HepG2 (cell line): ENCODE data around the gene SLC22A4. TPM values are rescaled to one million over a fixed set of nuclear protein-coding genes. Genes with fewer than 3 reads are reported as not detected.
A peak's percentile ranks its signal among the peaks of the same experiment; 100 is the strongest.

Experiments used
- BHLHE40 ChIP-seq: IDR thresholded peaks from 2 replicates; pipeline ENCODE4 v1.6.1; 2011; ENCODE audit warnings: low read length, improper control_type of control experiment
- BRD4 ChIP-seq: sonication (generic); formaldehyde crosslinking; IDR thresholded peaks from 2 replicates; pipeline ENCODE4 v1.4.0; 2020; ENCODE audit warnings: missing genetic modification reagents
- CHD4 ChIP-seq: fragments of 200-600 bp; sonication (generic); IDR thresholded peaks from 2 replicates; pipeline ENCODE4 v1.7.0; 2017; ENCODE audit warnings: mild to moderate bottlenecking, low read length, borderline replicate concordance
- CREB3 ChIP-seq: sonication (generic); formaldehyde crosslinking; IDR thresholded peaks from 2 replicates; pipeline ENCODE4 v1.5.0; 2020; ENCODE audit warnings: missing genetic modification reagents
- IKZF5 ChIP-seq: IDR thresholded peaks from 2 replicates; pipeline ENCODE4 v1.6.1; 2018; ENCODE audit warnings: missing genetic modification reagents, mild to moderate bottlenecking, missing compliant biosample characterization
- JUNB ChIP-seq: sonication (generic); formaldehyde crosslinking; IDR thresholded peaks from 2 replicates; pipeline ENCODE4 v1.8.0; 2022; ENCODE audit warnings: missing genetic modification reagents, mild to moderate bottlenecking, borderline replicate concordance
- KDM2A ChIP-seq: sonication (generic); formaldehyde crosslinking; IDR thresholded peaks from 2 replicates; pipeline ENCODE4 v1.4.0; 2020; ENCODE audit warnings: low read depth, missing genetic modification reagents, borderline replicate concordance
- MLXIP ChIP-seq: sonication (generic); formaldehyde crosslinking; IDR thresholded peaks from 2 replicates; pipeline ENCODE4 v1.9.0; 2021; ENCODE audit warnings: missing genetic modification reagents, borderline replicate concordance
- MZF1 ChIP-seq: sonication (generic); formaldehyde crosslinking; IDR thresholded peaks from 2 replicates; pipeline ENCODE4 v1.8.1; 2023; ENCODE audit warnings: mild to moderate bottlenecking, missing genetic modification reagents, borderline replicate concordance
- POLR2A ChIP-seq, 2 experiments: IDR thresholded peaks; 2 replicates each; pipeline ENCODE4 v1.6.1; 2011; ENCODE audit warnings: low read depth in 2 of 2, low read length in 2 of 2, mild to moderate bottlenecking in 1 of 2, moderate library complexity in 1 of 2; ENCODE audit not compliant: insufficient read depth in 1 of 2
- SMARCC2 ChIP-seq: fragments of 450-650 bp; IDR thresholded peaks from 2 replicates; pipeline ENCODE4 v1.6.1; 2017; ENCODE audit warnings: antibody characterized with exemption, mild to moderate bottlenecking
- SP1 ChIP-seq, 2 experiments: fragments of 450-650 bp in 1 of 2; sonication (generic) in 1 of 2; formaldehyde crosslinking in 1 of 2; IDR thresholded peaks; 2 replicates each; pipeline versions ENCODE4 v1.4.0 to v1.6.1; 2016 to 2020; ENCODE audit warnings: missing genetic modification reagents in 1 of 2
- SP4 ChIP-seq: sonication (generic); formaldehyde crosslinking; IDR thresholded peaks from 2 replicates; pipeline ENCODE4 v1.8.1; 2023; ENCODE audit warnings: mild to moderate bottlenecking, missing genetic modification reagents
- ZMAT5 ChIP-seq: sonication (generic); formaldehyde crosslinking; IDR thresholded peaks from 2 replicates; pipeline ENCODE4 v1.5.0; 2020; ENCODE audit warnings: mild to moderate bottlenecking, low read depth, missing genetic modification reagents, borderline replicate concordance
- ZNF121 ChIP-seq: sonication (generic); formaldehyde crosslinking; IDR thresholded peaks from 2 replicates; pipeline ENCODE4 v1.5.0; 2020; ENCODE audit warnings: mild to moderate bottlenecking, missing genetic modification reagents
- ZNF350 ChIP-seq: sonication (generic); formaldehyde crosslinking; IDR thresholded peaks from 2 replicates; pipeline ENCODE4 v1.4.0; 2020; ENCODE audit warnings: mild to moderate bottlenecking, low read depth, missing genetic modification reagents, borderline replicate concordance
- ZNF501 ChIP-seq: sonication (generic); formaldehyde crosslinking; IDR thresholded peaks from 2 replicates; pipeline ENCODE4 v1.5.1; 2020; ENCODE audit warnings: mild to moderate bottlenecking, moderate library complexity, missing genetic modification reagents
- ZNF563 ChIP-seq: sonication (generic); formaldehyde crosslinking; IDR thresholded peaks from 2 replicates; pipeline ENCODE4 v1.8.0; 2022; ENCODE audit warnings: mild to moderate bottlenecking, moderate library complexity, missing genetic modification reagents
- ZNF703 ChIP-seq: sonication (generic); formaldehyde crosslinking; IDR thresholded peaks from 2 replicates; pipeline ENCODE4 v1.5.1; 2020; ENCODE audit warnings: missing genetic modification reagents, mild to moderate bottlenecking, moderate library complexity, borderline replicate concordance
- ZNF713 ChIP-seq: sonication (generic); formaldehyde crosslinking; IDR thresholded peaks from 2 replicates; pipeline ENCODE4 v1.4.0; 2020; ENCODE audit warnings: mild to moderate bottlenecking, missing genetic modification reagents
- ZNF746 ChIP-seq: sonication (generic); formaldehyde crosslinking; IDR thresholded peaks from 2 replicates; pipeline ENCODE4 v1.8.0; 2022; ENCODE audit warnings: mild to moderate bottlenecking, missing genetic modification reagents
- ZNF775 ChIP-seq: sonication (generic); formaldehyde crosslinking; IDR thresholded peaks from 2 replicates; pipeline ENCODE4 v1.4.0; 2020; ENCODE audit warnings: missing genetic modification reagents, mild to moderate bottlenecking, moderate library complexity, borderline replicate concordance
- ZNF850 ChIP-seq: sonication (generic); formaldehyde crosslinking; conservative IDR thresholded peaks from 2 replicates; pipeline ENCODE4 v1.9.0; 2021; ENCODE audit warnings: mild to moderate bottlenecking, missing genetic modification reagents
- polyA plus RNA-seq, 8 experiments: library from polyadenylated mRNA; depleted of rRNA in 3 of 8; stranded (reverse) in 7 of 8; unstranded in 1 of 8; fragments of >200 nt; fragmentation: Illumina TruSeq in 4 of 8; extraction: Trizol in 4 of 8; gene quantifications; 2 replicates each; pipeline versions ENCODE4 v1.2.1 to v1.2.3, GENCODE V29; 2011 to 2016; ENCODE audit warnings: low read depth in 4 of 8, missing spikeins in 1 of 8, mixed read lengths in 1 of 8; ENCODE audit not compliant: insufficient read depth in 1 of 8
- total RNA-seq, 5 experiments: library from RNA; depleted of rRNA; stranded (reverse); fragments of >200 nt; fragmentation: Illumina TruSeq; extraction: Trizol; gene quantifications; 2 replicates each; pipeline ENCODE4 v1.2.3, GENCODE V29; 2016; ENCODE audit warnings: low read depth in 1 of 5

SLC22A4 gene
- total and polyA plus RNA-seq, 2 of the 13 experiments (the other 11 are each of a cell fraction or from before 2014, with no cell fraction given): 0.33 to 0.62 TPM

GRCh38 chr5:132293066-132293991, 865 bp upstream of the SLC22A4 start (continued):
- TF ChIP-seq IKZF5 (no peak; the same call in 1 of the 2 replicates), POLR2A (IDR thresholded peaks at IDR 0.05; ENCODE audit: insufficient read depth in 1 of 2, low read depth in 2 of 2, low read length in 2 of 2) (peak; percentile 57 to 79), ZNF501 (CRISPR knock-in tag) (peak; percentile 67; the same call in 1 of the 2 replicates), SP1 (IDR thresholded peaks at IDR 0.05) (no peak), SP1 (CRISPR knock-in tag; IDR thresholded peaks at IDR 0.05) (0 out of 2 replicates have a peak, but pooled peaks have one; percentile 21), ZNF713 (CRISPR knock-in tag) (no peak), SP4 (peak; percentile 17; the same call in 1 of the 2 replicates), JUNB (CRISPR knock-in tag) (no peak), ZNF850 (CRISPR knock-in tag) (0 out of 2 replicates have a peak, but pooled peaks have one; percentile 88), BRD4 (no peak; the same call in 1 of the 2 replicates), BHLHE40 (peak; percentile 59; the same call in 1 of the 2 replicates), MLXIP (0 out of 2 replicates have a peak, but pooled peaks have one; percentile 39), ZNF703 (CRISPR knock-in tag) (peak; percentile 28; the same call in 1 of the 2 replicates), MZF1 (no peak; the same call in 1 of the 2 replicates), ZMAT5 (CRISPR knock-in tag) (no peak), KDM2A (CRISPR knock-in tag) (peak; percentile 91), ZNF746 (CRISPR knock-in tag) (peak; percentile 36; the same call in 1 of the 2 replicates), ZNF350 (CRISPR knock-in tag) (peak; percentile 77), ZNF775 (no peak), ZNF121 (no peak), CREB3 (CRISPR knock-in tag) (no peak), CHD4 (no peak), SMARCC2 (no peak), ZNF563 (CRISPR knock-in tag) (peak; percentile 87)
